HG03097 (cell line): ENCODE data around the gene PYGB.

Experiments used
- ATAC-seq: cut with Tn5 transposase; IDR thresholded peaks from one replicate; pipeline ENCODE4 v1.9.1; 2021; ENCODE audit not compliant: unreplicated experiment, low FRiP score

PYGB gene

GRCh38 chr20:25292176-25292891 is 44.4 kb downstream of the PYGB start:
- ATAC-seq: no peak

GRCh38 chr20:25293507-25293906 is 45.6 kb downstream of the PYGB start:
- ATAC-seq: no peak

- ATAC-seq: no peak
Measured at GRCh38 chr20:25293910-25294458, 46.1 kb downstream of the PYGB start.

- ATAC-seq: peak; percentile 36
Measured at GRCh38 chr20:25294459-25295385, 46.8 kb downstream of the PYGB start.

GRCh38 chr20:25295386-25296093 is 47.7 kb downstream of the PYGB start:
- no peak for ATAC-seq

- ATAC-seq: no peak
Measured at GRCh38 chr20:25296094-25297093, 48.5 kb downstream of the PYGB start.

- peak; percentile 48 for ATAC-seq
Measured at GRCh38 chr20:25297141-25297905, 49.4 kb downstream of the PYGB start.

- no peak for ATAC-seq
Measured at GRCh38 chr20:25299806-25300205, 51.9 kb downstream of the PYGB start.

- ATAC-seq: no peak
Measured at GRCh38 chr20:25300496-25301170, 52.7 kb downstream of the PYGB start.

- ATAC-seq: no peak
Measured at GRCh38 chr20:25301357-25301920, 53.6 kb downstream of the PYGB start.

- no peak for ATAC-seq
Measured at GRCh38 chr20:25302596-25302995, 54.7 kb downstream of the PYGB start.

- ATAC-seq: no peak
Measured at GRCh38 chr20:25303292-25304024, 55.6 kb downstream of the PYGB start.

- ATAC-seq: no peak
Measured at GRCh38 chr20:25304025-25304549, 56.2 kb downstream of the PYGB start.

- no peak for ATAC-seq
Measured at GRCh38 chr20:25306991-25307903, 59.4 kb downstream of the PYGB start.

GRCh38 chr20:25308083-25308491 is 60.2 kb downstream of the PYGB start:
- no peak for ATAC-seq
